Measurements from ENCODE around the gene GCN1. TPM values are rescaled to one million over a fixed set of nuclear protein-coding genes. Genes with fewer than 3 reads are reported as not detected.
"Not testable (repeated sequence)": the region's sequence is repeated elsewhere in the genome, so short reads cannot be mapped to it uniquely, and the experiment has no call there.

The GCN1 gene
- total RNA-seq, 2 experiments from 2014 or later, result 217 to 343 TPM

GRCh38 chr12:120196363-120196762 is 1.8 kb upstream of the GCN1 start:
- Histone ChIP-seq H3K27ac (ENCODE audit: low read depth, low read length, poor library complexity, severe bottlenecking) (peak overlapping the region; percentile 95), H4K20me1 (ENCODE audit: insufficient read depth, low read length) (peaks cover 27% of the 10 kb centered on the region), H3K4me1 (ENCODE audit: insufficient read depth, low read length, poor library complexity, severe bottlenecking) (peaks cover 68% of the 10 kb centered on the region), H3K4me2 (ENCODE audit: low read length) (peak overlapping the region; percentile 92), H3K79me2 (ENCODE audit: insufficient read depth, low read depth, low read length) (peaks cover 91% of the 10 kb centered on the region), H2AFZ (ENCODE audit: low read length) (no peak overlapping the region), H3K36me3 (ENCODE audit: insufficient read depth, low read length) (peaks cover 66% of the 10 kb centered on the region), H3K9me2 (ENCODE audit: insufficient read depth, low read length) (no peaks in the 10 kb centered on the region), H3K9me3 (ENCODE audit: low read length) (no peaks in the 10 kb centered on the region), H3K4me3 (ENCODE audit: low read depth, low read length, poor library complexity, severe bottlenecking) (peak overlapping the region; percentile 90)
- ChIA-PET CTCF (ENCODE audit: unreplicated experiment) (no interaction called here), POLR2A (interaction anchor here (0.6 to 1.3 kb wide), 6 partner anchors 8 to 95 kb away, joined by 4 to 5 read pairs (median 4); partner anchors contain the start of genes RAB35 and RNU4-2)
- intact Hi-C loops (cut with micrococcal nuclease; ENCODE audit: unreplicated experiment), result no loop called here
- no peak for DNase-seq (ENCODE audit: low spot score)
- BruUV-seq (replicated peaks), result no TSS peak
- no peak for TF ChIP-seq EZH2phosphoT487 (IDR thresholded peaks at IDR 0.05; ENCODE audit: borderline replicate concordance, low read depth, low read length)
- no peak for TF ChIP-seq CTCF (conservative IDR thresholded peaks at IDR 0.05; ENCODE audit: low read length)

- peak overlapping the region; percentile 95 for H3K27ac ChIP-seq (ENCODE audit: low read depth, low read length, poor library complexity, severe bottlenecking)
- ChIA-PET POLR2A (interaction anchor here (0.6 to 3.8 kb wide), 3 partner anchors 26 to 571 kb away, joined by 3 to 34 read pairs (median 4); partner anchors contain the start of gene RNU4-2), CTCF (ENCODE audit: unreplicated experiment) (no interaction called here)
- H3K9me2 ChIP-seq (ENCODE audit: insufficient read depth, low read length), result no peaks in the 10 kb centered on the region
- H3K79me2 ChIP-seq (ENCODE audit: insufficient read depth, low read depth, low read length), result peaks cover 91% of the 10 kb centered on the region
- no TSS peak for BruUV-seq (replicated peaks)
- peaks cover 15% of the 10 kb centered on the region for H4K20me1 ChIP-seq (ENCODE audit: insufficient read depth, low read length)
- peak overlapping the region; percentile 92 for H3K4me2 ChIP-seq (ENCODE audit: low read length)
- no peak for DNase-seq (ENCODE audit: low spot score)
- peaks cover 78% of the 10 kb centered on the region for H3K4me1 ChIP-seq (ENCODE audit: insufficient read depth, low read length, poor library complexity, severe bottlenecking)
- peak overlapping the region; percentile 90 for H3K4me3 ChIP-seq (ENCODE audit: low read depth, low read length, poor library complexity, severe bottlenecking)
- peaks cover 67% of the 10 kb centered on the region for H3K36me3 ChIP-seq (ENCODE audit: insufficient read depth, low read length)
- no peak overlapping the region; the same call in 1 of the 2 replicates for H2AFZ ChIP-seq (ENCODE audit: low read length)
- intact Hi-C loops (cut with micrococcal nuclease; ENCODE audit: unreplicated experiment), result loop anchor here (5.0 kb wide), 1 partner anchor 72 kb away; no protein-coding TSS in a partner anchor
- TF ChIP-seq CTCF (conservative IDR thresholded peaks at IDR 0.05; ENCODE audit: low read length), result no peak
- TF ChIP-seq EZH2phosphoT487 (IDR thresholded peaks at IDR 0.05; ENCODE audit: borderline replicate concordance, low read depth, low read length), result no peak
- no peaks in the 10 kb centered on the region for H3K9me3 ChIP-seq (ENCODE audit: low read length)
These were observed 335 bp downstream of the GCN1 start for GRCh38 chr12:120194226-120194533.

GRCh38 chr12:120193286-120193685 is 1.2 kb downstream of the GCN1 start:
- intact Hi-C loops (cut with micrococcal nuclease; ENCODE audit: unreplicated experiment), result loop anchor here (5.0 kb wide), 1 partner anchor 71 kb away; no protein-coding TSS in a partner anchor
- H3K79me2 ChIP-seq (ENCODE audit: insufficient read depth, low read depth, low read length), result peaks cover 90% of the 10 kb centered on the region
- POLR2A ChIA-PET, result interaction anchor here (0.7 to 3.8 kb wide), 6 partner anchors 25 to 388 kb away, joined by 3 to 34 read pairs (median 4); partner anchors contain the start of genes POP5, RNU4-1 and RNU4-2
- CTCF ChIA-PET (ENCODE audit: unreplicated experiment); H2AFZ ChIP-seq (ENCODE audit: low read length); H3K9me2 ChIP-seq (ENCODE audit: insufficient read depth, low read length); BruUV-seq (replicated peaks); H3K9me3 ChIP-seq (ENCODE audit: low read length); DNase-seq (ENCODE audit: low spot score); H4K20me1 ChIP-seq (ENCODE audit: insufficient read depth, low read length): not testable (repeated sequence)
- peak overlapping the region; percentile 92 for H3K4me2 ChIP-seq (ENCODE audit: low read length)
- peaks cover 67% of the 10 kb centered on the region for H3K36me3 ChIP-seq (ENCODE audit: insufficient read depth, low read length)
- peaks cover 69% of the 10 kb centered on the region for H3K4me1 ChIP-seq (ENCODE audit: insufficient read depth, low read length, poor library complexity, severe bottlenecking)
- peak overlapping the region; percentile 95 for H3K27ac ChIP-seq (ENCODE audit: low read depth, low read length, poor library complexity, severe bottlenecking)
- H3K4me3 ChIP-seq (ENCODE audit: low read depth, low read length, poor library complexity, severe bottlenecking), result peak overlapping the region; percentile 90

Measured in OCI-LY7 (cell line).